Sigmoid colon (tissue), 3 donors: ENCODE measurements around the gene TMBIM1.

ENCODE experiments used
- CTCF ChIP-seq, 4 experiments: fragments of 450-650 bp in 3 of 4; fragments of 200-600 bp in 1 of 4; IDR thresholded peaks; one replicate each; pipeline ENCODE4 v1.5.1; 2016 to 2019; ENCODE audit warnings: antibody characterized with exemption in 4 of 4, mild to moderate bottlenecking in 3 of 4, moderate library complexity in 2 of 4
- POLR2A ChIP-seq, 2 donors: fragments of 450-650 bp; IDR thresholded peaks; one replicate each; pipeline ENCODE4 v1.6.1; 2016; ENCODE audit warnings: antibody characterized with exemption in 2 of 2, mild to moderate bottlenecking in 2 of 2, moderate library complexity in 2 of 2

GRCh38 chr2:218281449-218281848, 10.9 kb downstream of the TMBIM1 start:
- TF ChIP-seq CTCF (IDR thresholded peaks at IDR 0.05) (no peak), POLR2A (IDR thresholded peaks at IDR 0.05) (no peak)
